Vagina (tissue), 2 donors: ENCODE results near the gene GAL3ST1. TPM values are rescaled to one million over a fixed set of nuclear protein-coding genes. Genes with fewer than 3 reads are reported as not detected.
A peak's percentile ranks its signal among the peaks of the same experiment; 100 is the strongest.

Experiments used
- DNase-seq, 2 donors: peaks; one replicate each; pipeline ENCODE4 v3.0.0-alpha.2; 2017; ENCODE audit errors: extremely low spot score in 2 of 2
- H3K27ac ChIP-seq: fragments of 200-600 bp; sonication (generic); one replicate; pipeline ENCODE4 v1.5.1; 2019
- H3K27me3 ChIP-seq: fragments of 200-600 bp; sonication (generic); one replicate; pipeline ENCODE4 v1.5.1; 2019
- H3K36me3 ChIP-seq, 2 donors: fragments of 200-600 bp; sonication (generic); one replicate each; pipeline ENCODE4 v1.5.1; 2017 to 2019
- H3K4me1 ChIP-seq: fragments of 200-600 bp; sonication (generic); one replicate; pipeline ENCODE4 v1.5.1; 2019
- H3K4me3 ChIP-seq, 2 donors: fragments of 200-600 bp; sonication (generic); 1 replicate in 1 of 2; 2 replicates in 1 of 2; pipeline ENCODE4 v1.5.1; 2016 to 2019
- H3K9me3 ChIP-seq: fragments of 200-600 bp; sonication (generic); one replicate; pipeline ENCODE4 v1.5.1; 2019
- CTCF ChIP-seq, 3 experiments: fragments of 450-650 bp in 2 of 3; fragments of 200-600 bp in 1 of 3; sonication (generic) in 1 of 3; IDR thresholded peaks; one replicate each; pipeline ENCODE4 v1.5.1; 2017 to 2019; ENCODE audit warnings: antibody characterized with exemption in 3 of 3, mild to moderate bottlenecking in 2 of 3, moderate library complexity in 2 of 3
- POLR2A ChIP-seq, 2 donors: fragments of 450-650 bp; IDR thresholded peaks; one replicate each; pipeline ENCODE4 v1.6.1; 2017; ENCODE audit warnings: antibody characterized with exemption in 2 of 2, mild to moderate bottlenecking in 2 of 2, moderate library complexity in 2 of 2
- POLR2AphosphoS5 ChIP-seq, 2 donors: sonication (generic); formaldehyde crosslinking; IDR thresholded peaks; one replicate each; pipeline ENCODE4 v1.9.0; 2017; ENCODE audit warnings: antibody characterized with exemption in 2 of 2, mild to moderate bottlenecking in 2 of 2, low read depth in 1 of 2; ENCODE audit not compliant: insufficient read depth in 1 of 2
- intact Hi-C: fragments of 100-400 bp; cut with DNase I; formaldehyde crosslinking; loops from one replicate; pipeline ENCODE4 v1.15.1; 2023
- total RNA-seq: library from RNA; depleted of rRNA; stranded (reverse); fragments of >200 nt; gene quantifications from one replicate; pipeline ENCODE4 v1.2.3, GENCODE V29; 2016

GAL3ST1 gene
- total RNA-seq, 1 donor from 2014 or later: not detected

- Histone ChIP-seq H3K4me1 (peaks cover 16% of the 10 kb centered on the region), H3K9me3 (no peaks in the 10 kb centered on the region), H3K27me3 (no peaks in the 10 kb centered on the region), H3K36me3 (peaks cover 7 to 44% of the 10 kb centered on the region in 2 donors), H3K27ac (no peak overlapping the region), H3K4me3 (peak overlapping the region; percentile 7 to 36)
- TF ChIP-seq POLR2A (IDR thresholded peaks at IDR 0.05): no peak
- TF ChIP-seq POLR2AphosphoS5 (IDR thresholded peaks at IDR 0.05; ENCODE audit: insufficient read depth in 1 of 2, low read depth in 1 of 2): peak in 1 of 2 donors; percentile 48
- DNase-seq: no peak
- intact Hi-C loops: no loop called here
Observed at GRCh38 chr22:30574997-30575671, 669 bp upstream of the GAL3ST1 start.

- Histone ChIP-seq H3K36me3 (peaks cover 0 to 29% of the 10 kb centered on the region in 2 donors), H3K4me1 (peaks cover 16% of the 10 kb centered on the region), H3K9me3 (no peaks in the 10 kb centered on the region), H3K27ac (no peak overlapping the region), H3K27me3 (no peaks in the 10 kb centered on the region), H3K4me3 (no peak overlapping the region)
- no peak for DNase-seq
- intact Hi-C loops: no loop called here
- TF ChIP-seq POLR2A (IDR thresholded peaks at IDR 0.05): no peak
- TF ChIP-seq POLR2AphosphoS5 (IDR thresholded peaks at IDR 0.05; ENCODE audit: insufficient read depth in 1 of 2, low read depth in 1 of 2): no peak
- TF ChIP-seq CTCF (IDR thresholded peaks at IDR 0.05): no peak
Observed at GRCh38 chr22:30573594-30574094, 821 bp downstream of the GAL3ST1 start.

- no peak for DNase-seq
- intact Hi-C loops: no loop called here
- Histone ChIP-seq H3K4me1 (peaks cover 16% of the 10 kb centered on the region), H3K36me3 (peaks cover 0 to 23% of the 10 kb centered on the region in 2 donors), H3K27me3 (no peaks in the 10 kb centered on the region), H3K4me3 (no peak overlapping the region), H3K9me3 (no peaks in the 10 kb centered on the region), H3K27ac (no peak overlapping the region)
- no peak for TF ChIP-seq POLR2A (IDR thresholded peaks at IDR 0.05)
- no peak for TF ChIP-seq CTCF (IDR thresholded peaks at IDR 0.05)
- TF ChIP-seq POLR2AphosphoS5 (IDR thresholded peaks at IDR 0.05; ENCODE audit: insufficient read depth in 1 of 2, low read depth in 1 of 2): no peak
Observed at GRCh38 chr22:30572840-30573593, 1.4 kb downstream of the GAL3ST1 start.

GRCh38 chr22:30572210-30572609, 2.3 kb downstream of the GAL3ST1 start:
- TF ChIP-seq POLR2AphosphoS5 (IDR thresholded peaks at IDR 0.05; ENCODE audit: insufficient read depth in 1 of 2, low read depth in 1 of 2) (no peak), CTCF (IDR thresholded peaks at IDR 0.05) (no peak), POLR2A (IDR thresholded peaks at IDR 0.05) (no peak)
- no peak overlapping the region for H3K4me3 ChIP-seq

GRCh38 chr22:30569674-30570202, 4.7 kb downstream of the GAL3ST1 start:
- intact Hi-C loops: no loop called here
- DNase-seq: no peak
- H3K27ac ChIP-seq: no peak overlapping the region
- no peaks in the 10 kb centered on the region for H3K27me3 ChIP-seq
- H3K4me1 ChIP-seq: peaks cover 1% of the 10 kb centered on the region
- TF ChIP-seq CTCF (IDR thresholded peaks at IDR 0.05) (no peak), POLR2A (IDR thresholded peaks at IDR 0.05) (no peak), POLR2AphosphoS5 (IDR thresholded peaks at IDR 0.05; ENCODE audit: insufficient read depth in 1 of 2, low read depth in 1 of 2) (no peak)
- H3K4me3 ChIP-seq: no peak overlapping the region
- H3K36me3 ChIP-seq: no peaks in the 10 kb centered on the region
- no peaks in the 10 kb centered on the region for H3K9me3 ChIP-seq

More at GRCh38 chr22:30572210-30572609, 2.3 kb downstream of the GAL3ST1 start:
- intact Hi-C loops: no loop called here
- Histone ChIP-seq H3K9me3 (no peaks in the 10 kb centered on the region), H3K27me3 (no peaks in the 10 kb centered on the region), H3K4me1 (peaks cover 16% of the 10 kb centered on the region), H3K27ac (no peak overlapping the region), H3K36me3 (peaks cover 0 to 16% of the 10 kb centered on the region in 2 donors)
- DNase-seq: no peak
